Left ventricle myocardium inferior (tissue), 1 donor: Measurements from ENCODE around the gene ACAT2. TPM values are rescaled to one million over a fixed set of nuclear protein-coding genes. Genes with fewer than 3 reads are reported as not detected.

Experiments
- DNase-seq: peaks from one replicate; pipeline ENCODE4 v3.0.0-alpha.2; 2020
- H3K27ac ChIP-seq: fragments of 200-600 bp; replicated peaks from 2 replicates; pipeline ENCODE4 v1.8.0; 2021
- H3K27me3 ChIP-seq: fragments of 200-600 bp; 2 replicates; pipeline ENCODE4 v1.8.0; 2021; ENCODE audit warnings: low read depth
- H3K36me3 ChIP-seq: fragments of 200-600 bp; 2 replicates; pipeline ENCODE4 v1.8.0; 2021
- H3K4me1 ChIP-seq: fragments of 200-600 bp; 2 replicates; pipeline ENCODE4 v1.8.0; 2021
- H3K4me3 ChIP-seq: fragments of 200-600 bp; 2 replicates; pipeline ENCODE4 v1.8.0; 2021; ENCODE audit warnings: mild to moderate bottlenecking, moderate library complexity
- H3K9me3 ChIP-seq: fragments of 200-600 bp; replicated peaks from 2 replicates; pipeline ENCODE4 v1.8.0; 2021
- CTCF ChIP-seq: fragments of 200-600 bp; IDR thresholded peaks from 2 replicates; pipeline ENCODE4 v1.8.0; 2021; ENCODE audit warnings: antibody characterized with exemption, mild to moderate bottlenecking, borderline replicate concordance
- intact Hi-C: fragments of 100-400 bp; cut with micrococcal nuclease; formaldehyde crosslinking; loops from one replicate; pipeline ENCODE4 v1.11.0; 2022
- total RNA-seq: library from RNA; stranded (reverse); fragmentation: NEBNext Ultra II Directional; extraction: Animal tissue kit (Norgen Biotek cat#: 25700); gene quantifications from one replicate; pipeline ENCODE4 v1.2.1, GENCODE V29; 2021
- donor health status: DM: no; HTN: yes; CAD: no; lungs with severe emphysema.

ACAT2 gene
- total RNA-seq, 1 donor from 2014 or later: 5.2 TPM

GRCh38 chr6:159758031-159759001, 3.5 kb upstream of the ACAT2 start:
- DNase-seq: no peak
- no peaks in the 10 kb centered on the region for H3K9me3 ChIP-seq
- H3K4me3 ChIP-seq: no peak overlapping the region
- no peak for TF ChIP-seq CTCF
- peaks cover 50% of the 10 kb centered on the region for H3K36me3 ChIP-seq
- intact Hi-C loops: no loop called here
- H3K27me3 ChIP-seq: no peaks in the 10 kb centered on the region
- peaks cover 37% of the 10 kb centered on the region for H3K4me1 ChIP-seq
- no peak overlapping the region for H3K27ac ChIP-seq

- intact Hi-C loops: no loop called here
- H3K27me3 ChIP-seq: no peaks in the 10 kb centered on the region
- H3K4me1 ChIP-seq: peaks cover 36% of the 10 kb centered on the region
- no peaks in the 10 kb centered on the region for H3K9me3 ChIP-seq
- TF ChIP-seq CTCF: no peak
- no peak overlapping the region for H3K4me3 ChIP-seq
- no peak overlapping the region for H3K27ac ChIP-seq
- peaks cover 44% of the 10 kb centered on the region for H3K36me3 ChIP-seq
- no peak for DNase-seq
Measured at GRCh38 chr6:159759645-159760044, 2.2 kb upstream of the ACAT2 start.

GRCh38 chr6:159760602-159761057, 1.2 kb upstream of the ACAT2 start:
- H3K27ac ChIP-seq: peak overlapping the region; percentile 99
- no peaks in the 10 kb centered on the region for H3K27me3 ChIP-seq
- no peak for TF ChIP-seq CTCF
- no peak for DNase-seq
- H3K36me3 ChIP-seq: peaks cover 41% of the 10 kb centered on the region
- H3K9me3 ChIP-seq: no peaks in the 10 kb centered on the region
- peak overlapping the region; percentile 87 for H3K4me3 ChIP-seq
- H3K4me1 ChIP-seq: peaks cover 28% of the 10 kb centered on the region
- intact Hi-C loops: no loop called here

GRCh38 chr6:159761129-159761872, 544 bp upstream of the ACAT2 start:
- no peak for DNase-seq
- TF ChIP-seq CTCF: no peak
- intact Hi-C loops: no loop called here

GRCh38 chr6:159762681-159763293, 942 bp downstream of the ACAT2 start:
- peak overlapping the region; percentile 87 for H3K4me3 ChIP-seq
- no peaks in the 10 kb centered on the region for H3K9me3 ChIP-seq
- peak; percentile 22 for DNase-seq
- peaks cover 28% of the 10 kb centered on the region for H3K4me1 ChIP-seq
- H3K27ac ChIP-seq: peak overlapping the region; percentile 99
- no peak for TF ChIP-seq CTCF
- intact Hi-C loops: no loop called here
- H3K27me3 ChIP-seq: no peaks in the 10 kb centered on the region
- H3K36me3 ChIP-seq: peaks cover 34% of the 10 kb centered on the region

More at GRCh38 chr6:159761129-159761872, 544 bp upstream of the ACAT2 start:
- peaks cover 36% of the 10 kb centered on the region for H3K36me3 ChIP-seq
- H3K4me3 ChIP-seq: peak overlapping the region; percentile 87
- no peaks in the 10 kb centered on the region for H3K9me3 ChIP-seq
- H3K27ac ChIP-seq: peak overlapping the region; percentile 99
- H3K27me3 ChIP-seq: no peaks in the 10 kb centered on the region
- H3K4me1 ChIP-seq: peaks cover 28% of the 10 kb centered on the region
